WERI-Rb-1 (cell line): ENCODE results near the gene DGLUCY.

Experiments used
- DNase-seq: peaks from one replicate; pipeline ENCODE4 v3.0.0-alpha.2; 2020
- H3K27ac ChIP-seq: fragments of 250-450 bp; sonication (Bioruptor Pico); 2 replicates; pipeline ENCODE4 v1.5.1; 2020; ENCODE audit warnings: mild to moderate bottlenecking, moderate library complexity
- H3K27me3 ChIP-seq: fragments of 250-450 bp; sonication (Bioruptor Pico); 2 replicates; pipeline ENCODE4 v1.5.1; 2021; ENCODE audit warnings: mild to moderate bottlenecking, low read depth, moderate library complexity; ENCODE audit not compliant: insufficient read depth, severe bottlenecking
- H3K36me3 ChIP-seq: fragments of 250-450 bp; sonication (Bioruptor Pico); 2 replicates; pipeline ENCODE4 v1.5.1; 2020; ENCODE audit warnings: mild to moderate bottlenecking, moderate library complexity
- H3K4me3 ChIP-seq: 2 replicates; pipeline ENCODE4 v1.5.1; 2011; ENCODE audit warnings: low read depth, mild to moderate bottlenecking, control low read depth, low read length
- H3K9me3 ChIP-seq: fragments of 250-450 bp; sonication (Bioruptor Pico); 2 replicates; pipeline ENCODE4 v1.5.1; 2021; ENCODE audit warnings: mild to moderate bottlenecking, moderate library complexity; ENCODE audit not compliant: severe bottlenecking
- TF ChIP-seq, protein P1 (sequence below): IDR thresholded peaks from 2 replicates; pipeline ENCODE4 v1.5.1; 2011; ENCODE audit warnings: low read depth, mild to moderate bottlenecking, control low read depth, inconsistent platforms, low read length

The DGLUCY gene

DNA sequence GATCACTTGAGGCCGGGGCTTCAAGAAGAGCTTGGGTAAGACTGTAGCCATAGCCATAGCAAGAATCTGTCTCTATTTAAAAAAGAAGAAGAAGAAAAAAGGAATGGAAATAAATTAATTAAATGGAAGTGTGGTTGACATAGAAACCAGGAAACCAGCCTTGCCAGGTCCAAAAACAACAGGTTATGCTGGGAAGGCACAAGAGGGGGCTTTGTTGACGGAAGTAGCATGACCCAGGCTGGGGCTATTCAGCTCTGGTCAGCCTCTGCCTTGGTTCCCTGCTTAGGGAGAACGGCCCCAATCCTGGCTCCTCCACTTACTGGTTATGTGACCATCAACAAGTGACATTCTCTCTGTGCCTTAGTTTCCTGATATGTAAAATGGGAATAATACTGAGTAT is 145.0 kb downstream of the DGLUCY start:
- no peak overlapping the region for H3K27ac ChIP-seq
- DNase-seq = no peak
- no peak overlapping the region for H3K4me3 ChIP-seq
- TF ChIP-seq, protein P1, sequence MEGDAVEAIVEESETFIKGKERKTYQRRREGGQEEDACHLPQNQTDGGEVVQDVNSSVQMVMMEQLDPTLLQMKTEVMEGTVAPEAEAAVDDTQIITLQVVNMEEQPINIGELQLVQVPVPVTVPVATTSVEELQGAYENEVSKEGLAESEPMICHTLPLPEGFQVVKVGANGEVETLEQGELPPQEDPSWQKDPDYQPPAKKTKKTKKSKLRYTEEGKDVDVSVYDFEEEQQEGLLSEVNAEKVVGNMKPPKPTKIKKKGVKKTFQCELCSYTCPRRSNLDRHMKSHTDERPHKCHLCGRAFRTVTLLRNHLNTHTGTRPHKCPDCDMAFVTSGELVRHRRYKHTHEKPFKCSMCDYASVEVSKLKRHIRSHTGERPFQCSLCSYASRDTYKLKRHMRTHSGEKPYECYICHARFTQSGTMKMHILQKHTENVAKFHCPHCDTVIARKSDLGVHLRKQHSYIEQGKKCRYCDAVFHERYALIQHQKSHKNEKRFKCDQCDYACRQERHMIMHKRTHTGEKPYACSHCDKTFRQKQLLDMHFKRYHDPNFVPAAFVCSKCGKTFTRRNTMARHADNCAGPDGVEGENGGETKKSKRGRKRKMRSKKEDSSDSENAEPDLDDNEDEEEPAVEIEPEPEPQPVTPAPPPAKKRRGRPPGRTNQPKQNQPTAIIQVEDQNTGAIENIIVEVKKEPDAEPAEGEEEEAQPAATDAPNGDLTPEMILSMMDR = no peak
- no peaks in the 10 kb centered on the region for H3K27me3 ChIP-seq
- no peaks in the 10 kb centered on the region for H3K36me3 ChIP-seq
- no peaks in the 10 kb centered on the region for H3K9me3 ChIP-seq

DNA sequence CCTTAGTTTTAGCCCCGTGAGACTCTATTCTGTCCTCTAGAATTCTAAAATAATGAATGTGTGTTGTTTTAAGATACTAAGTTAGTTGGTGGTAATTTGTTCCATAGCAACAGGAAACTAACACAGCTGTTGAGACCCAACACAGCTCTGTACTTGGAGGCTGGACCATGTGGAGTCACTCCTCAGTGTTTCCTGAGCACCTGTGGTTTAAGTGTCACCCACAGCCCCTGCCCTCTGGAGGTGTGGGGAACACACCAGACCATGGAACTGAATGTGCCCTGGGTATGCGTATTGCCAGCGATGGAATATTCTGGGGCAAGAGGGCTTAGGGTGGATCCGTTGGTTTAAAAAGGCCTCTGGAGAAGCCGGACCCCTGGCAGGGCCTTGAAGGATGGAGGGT is 147.2 kb downstream of the DGLUCY start:
- Histone ChIP-seq H3K27me3 (no peaks in the 10 kb centered on the region), H3K27ac (no peak overlapping the region), H3K36me3 (no peaks in the 10 kb centered on the region), H3K9me3 (no peaks in the 10 kb centered on the region), H3K4me3 (no peak overlapping the region)
- TF ChIP-seq, protein P1 = no peak
- no peak for DNase-seq

DNA sequence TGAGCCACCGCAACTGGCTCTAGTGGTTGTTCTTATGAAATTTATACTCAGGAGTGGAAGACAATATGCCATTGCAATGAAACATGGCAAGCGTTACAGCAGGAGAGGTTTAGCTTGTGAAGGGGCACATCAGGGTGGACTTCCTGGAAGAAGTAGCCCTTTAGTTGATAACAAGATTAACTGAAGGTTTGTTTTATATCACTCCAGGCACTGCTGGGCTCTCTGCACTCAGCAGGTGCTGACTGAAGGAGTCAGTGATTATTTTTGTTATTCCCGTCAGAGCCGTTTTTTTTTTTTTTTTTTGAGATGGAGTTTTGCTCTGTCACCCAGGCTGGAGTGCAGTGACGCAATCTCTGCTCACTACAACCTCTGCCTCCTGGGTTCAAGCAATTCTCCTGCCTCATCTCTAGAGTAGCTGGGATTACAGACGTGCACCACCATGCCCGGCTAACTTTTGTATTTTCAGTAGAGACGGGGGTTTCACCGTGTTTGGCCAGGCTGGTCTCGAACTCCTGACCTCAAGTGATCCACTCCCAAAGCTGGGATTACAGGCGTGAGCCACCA is 148.2 kb downstream of the DGLUCY start:
- Histone ChIP-seq H3K27me3 (no peaks in the 10 kb centered on the region), H3K9me3 (no peaks in the 10 kb centered on the region), H3K4me3 (no peak overlapping the region), H3K36me3 (no peaks in the 10 kb centered on the region), H3K27ac (no peak overlapping the region)
- peak; percentile 69 for DNase-seq
- TF ChIP-seq, protein P1 = no peak

DNA sequence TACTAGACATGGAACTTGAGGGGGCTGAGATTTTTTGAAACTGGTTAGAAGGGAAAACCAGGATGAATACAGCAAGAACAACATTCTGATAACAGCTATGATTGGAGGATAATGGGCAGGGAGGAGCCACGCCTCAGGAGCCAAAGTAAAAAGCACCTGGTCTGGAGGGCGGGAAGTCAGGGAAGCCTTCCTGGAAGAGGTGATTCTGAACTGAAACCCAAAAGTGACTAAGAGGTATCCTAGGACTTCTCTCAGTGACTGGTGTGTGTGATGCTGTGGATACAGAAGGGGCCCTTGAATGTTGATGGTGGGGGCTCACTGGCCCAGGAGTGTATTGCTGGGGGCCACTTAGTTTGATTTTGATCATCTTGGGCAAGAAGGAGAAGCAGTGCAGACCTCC is 149.5 kb downstream of the DGLUCY start:
- Histone ChIP-seq H3K4me3 (no peak overlapping the region), H3K36me3 (no peaks in the 10 kb centered on the region), H3K27ac (no peak overlapping the region), H3K9me3 (no peaks in the 10 kb centered on the region), H3K27me3 (no peaks in the 10 kb centered on the region)
- DNase-seq = no peak
- TF ChIP-seq, protein P1 = no peak

DNA sequence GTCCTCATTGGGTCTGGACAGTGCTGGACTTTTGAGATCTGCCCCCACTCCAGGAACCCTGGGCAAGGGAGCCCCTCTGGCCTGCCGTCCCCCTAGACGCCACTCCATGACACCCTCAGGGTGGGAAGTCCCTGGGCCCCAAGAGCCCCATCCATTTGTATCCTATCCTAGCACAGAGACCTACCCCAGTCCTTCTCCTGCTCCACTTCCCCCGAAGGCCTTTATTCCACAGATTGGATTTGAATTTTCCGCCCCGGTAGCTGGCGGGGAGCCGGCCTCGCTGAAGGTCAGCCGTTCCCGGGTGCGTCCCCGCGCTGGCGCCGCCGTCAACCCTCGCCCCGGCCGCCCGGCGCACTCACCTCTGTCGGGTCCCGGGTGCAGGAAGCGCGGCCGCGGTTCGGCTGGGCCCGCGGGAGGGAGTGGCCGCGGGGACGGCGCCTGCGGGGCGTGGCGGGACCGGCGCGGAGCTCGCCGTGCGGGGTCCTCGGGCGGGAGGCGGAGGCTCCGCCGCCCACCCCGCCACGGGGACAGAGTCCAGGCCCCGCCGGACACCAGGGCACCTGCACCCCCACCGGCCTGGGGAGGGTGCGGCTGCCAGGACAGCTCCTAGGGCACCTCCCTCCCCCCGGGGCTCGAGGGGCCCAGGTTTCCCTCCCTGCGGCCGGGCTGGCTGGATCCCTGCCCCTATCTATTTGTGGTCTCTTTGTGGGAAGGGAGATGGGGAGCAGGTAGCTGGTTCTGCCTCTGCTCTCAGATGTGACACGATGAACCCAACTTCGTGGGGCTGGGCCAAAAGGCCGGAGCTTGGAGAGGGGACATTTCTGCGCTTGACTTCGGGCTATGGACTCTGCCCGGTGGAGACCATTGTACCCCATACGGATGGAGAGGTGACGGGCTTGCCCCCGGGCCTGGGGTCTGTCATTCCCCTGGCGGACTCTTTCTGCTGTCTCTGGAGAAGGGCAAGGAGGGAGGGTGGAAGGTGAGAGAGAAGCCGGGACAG is 150.6 kb downstream of the DGLUCY start:
- peaks cover under 1% of the 10 kb centered on the region for H3K36me3 ChIP-seq
- H3K9me3 ChIP-seq = no peaks in the 10 kb centered on the region
- TF ChIP-seq, protein P1 = no peak
- no peak overlapping the region for H3K4me3 ChIP-seq
- DNase-seq = no peak
- H3K27me3 ChIP-seq = no peaks in the 10 kb centered on the region
- no peak overlapping the region for H3K27ac ChIP-seq
